SK-N-SH treated with all-trans-retinoic acid at 6 μM for 48 hours (cell line): Measurements from ENCODE around the gene CDK5RAP2.

Experiments used
- ATAC-seq: fragments of 200-7000 bp; cut with Tn5 transposase; 3 replicates; pipeline ENCODE4 v1.9.1; 2020; ENCODE audit warnings: mild to moderate bottlenecking, moderate library complexity
- ARNTL ChIP-seq: fragments of 450-650 bp; formaldehyde crosslinking; IDR thresholded peaks from 2 replicates; pipeline ENCODE4 v1.5.0; 2020; ENCODE audit warnings: low read depth, mild to moderate bottlenecking, moderate library complexity, borderline replicate concordance
- BACH2 ChIP-seq: fragments of 250-450 bp; sonication (Bioruptor Pico); IDR thresholded peaks from 2 replicates; pipeline ENCODE4 v1.9.0; 2021; ENCODE audit warnings: mild to moderate bottlenecking, borderline replicate concordance
- CREB5 ChIP-seq: fragments of 250-450 bp; sonication (Bioruptor Pico); IDR thresholded peaks from 2 replicates; pipeline ENCODE4 v1.5.1; 2020; ENCODE audit warnings: low read depth, mild to moderate bottlenecking, moderate library complexity
- CSDC2 ChIP-seq: fragments of 250-450 bp; sonication (Bioruptor Pico); IDR thresholded peaks from 2 replicates; pipeline ENCODE4 v1.5.0; 2020; ENCODE audit warnings: mild to moderate bottlenecking, moderate library complexity
- CSRNP3 ChIP-seq: fragments of 250-450 bp; sonication (Bioruptor Pico); IDR thresholded peaks from 2 replicates; pipeline ENCODE4 v1.5.1; 2021; ENCODE audit warnings: mild to moderate bottlenecking, moderate library complexity
- GLIS3 ChIP-seq: fragments of 250-450 bp; sonication (Bioruptor Pico); IDR thresholded peaks from 2 replicates; pipeline ENCODE4 v1.5.0; 2020; ENCODE audit warnings: mild to moderate bottlenecking, moderate library complexity
- ISL1 ChIP-seq: fragments of 250-450 bp; sonication (Bioruptor Pico); IDR thresholded peaks from 2 replicates; pipeline ENCODE4 v2.1.2; 2022; ENCODE audit warnings: mild to moderate bottlenecking, moderate library complexity
- OSR1 ChIP-seq: fragments of 250-450 bp; sonication (Bioruptor Pico); IDR thresholded peaks from 2 replicates; pipeline ENCODE4 v1.8.0; 2022; ENCODE audit warnings: moderate library complexity, mild to moderate bottlenecking, inconsistent platforms
- PATZ1 ChIP-seq: fragments of 250-450 bp; sonication (Bioruptor Pico); IDR thresholded peaks from 2 replicates; pipeline ENCODE4 v1.8.0; 2020; ENCODE audit warnings: mild to moderate bottlenecking, moderate library complexity, borderline replicate concordance
- POU6F1 ChIP-seq: fragments of 250-450 bp; sonication (Bioruptor Pico); IDR thresholded peaks from 2 replicates; pipeline ENCODE4 v1.8.0; 2021; ENCODE audit warnings: low read depth, mild to moderate bottlenecking, moderate library complexity, borderline replicate concordance
- PPARA ChIP-seq: fragments of 250-450 bp; sonication (Bioruptor Pico); IDR thresholded peaks from 2 replicates; pipeline ENCODE4 v1.5.0; 2020; ENCODE audit warnings: mild to moderate bottlenecking, borderline replicate concordance
- RARB ChIP-seq: fragments of 250-450 bp; sonication (Bioruptor Pico); IDR thresholded peaks from 2 replicates; pipeline ENCODE4 v1.8.0; 2021; ENCODE audit warnings: mild to moderate bottlenecking, moderate library complexity
- SNAI2 ChIP-seq: fragments of 250-450 bp; sonication (Bioruptor Pico); IDR thresholded peaks from 2 replicates; pipeline ENCODE4 v1.5.0; 2020; ENCODE audit warnings: mild to moderate bottlenecking, moderate library complexity
- TOX ChIP-seq: fragments of 250-450 bp; sonication (Bioruptor Pico); IDR thresholded peaks from 2 replicates; pipeline ENCODE4 v1.8.0; 2021; ENCODE audit warnings: mild to moderate bottlenecking, moderate library complexity, borderline replicate concordance
- TSHZ2 ChIP-seq: fragments of 250-450 bp; sonication (Bioruptor Pico); IDR thresholded peaks from 2 replicates; pipeline ENCODE4 v1.5.0; 2020; ENCODE audit warnings: mild to moderate bottlenecking, moderate library complexity
- ZC3H10 ChIP-seq: fragments of 250-450 bp; sonication (Bioruptor Pico); IDR thresholded peaks from 2 replicates; pipeline ENCODE4 v1.5.1; 2021; ENCODE audit warnings: mild to moderate bottlenecking, moderate library complexity
- ZFP3 ChIP-seq: fragments of 250-450 bp; sonication (Bioruptor Pico); IDR thresholded peaks from 2 replicates; pipeline ENCODE4 v1.5.0; 2020; ENCODE audit warnings: mild to moderate bottlenecking, moderate library complexity
- ZFP30 ChIP-seq: fragments of 450-650 bp; formaldehyde crosslinking; IDR thresholded peaks from 2 replicates; pipeline ENCODE4 v1.5.0; 2022; ENCODE audit warnings: mild to moderate bottlenecking, moderate library complexity
- ZNF565 ChIP-seq: fragments of 450-650 bp; formaldehyde crosslinking; conservative IDR thresholded peaks from 2 replicates; pipeline ENCODE4 v1.5.0; 2020; ENCODE audit warnings: low read depth, mild to moderate bottlenecking, moderate library complexity
- ZNF70 ChIP-seq: fragments of 450-650 bp; formaldehyde crosslinking; IDR thresholded peaks from 2 replicates; pipeline ENCODE4 v1.5.0; 2020; ENCODE audit warnings: mild to moderate bottlenecking, moderate library complexity
- ZNF8 ChIP-seq: fragments of 450-650 bp; formaldehyde crosslinking; IDR thresholded peaks from 2 replicates; pipeline ENCODE4 v1.5.0; 2020; ENCODE audit warnings: mild to moderate bottlenecking, moderate library complexity

Gene CDK5RAP2

GRCh38 chr9:120392711-120393110 lies 187.3 kb downstream of the CDK5RAP2 start:
- TF ChIP-seq POU6F1 (CRISPR knock-in tag), result no peak
- TF ChIP-seq ARNTL (CRISPR knock-in tag), result no peak
- TF ChIP-seq CREB5 (CRISPR knock-in tag), result no peak
- no peak for TF ChIP-seq TOX (CRISPR knock-in tag)
- TF ChIP-seq OSR1 (CRISPR knock-in tag), result no peak
- TF ChIP-seq CSDC2 (CRISPR knock-in tag), result no peak
- no peak for TF ChIP-seq ZFP30 (CRISPR knock-in tag)
- TF ChIP-seq GLIS3, result no peak
- TF ChIP-seq ZNF565 (CRISPR knock-in tag), result no peak
- no peak for ATAC-seq

- TF ChIP-seq PPARA (CRISPR knock-in tag), result no peak
- TF ChIP-seq ZC3H10 (CRISPR knock-in tag), result no peak
- TF ChIP-seq ZNF70 (CRISPR knock-in tag), result no peak
- TF ChIP-seq GLIS3, result no peak
- ATAC-seq, result no peak
These were observed 187.7 kb downstream of the CDK5RAP2 start for GRCh38 chr9:120392245-120392644.

- TF ChIP-seq ZNF70 (CRISPR knock-in tag) (no peak), ARNTL (CRISPR knock-in tag) (no peak), CREB5 (CRISPR knock-in tag) (no peak), ZNF8 (CRISPR knock-in tag) (no peak), OSR1 (CRISPR knock-in tag) (no peak), TOX (CRISPR knock-in tag) (no peak), SNAI2 (CRISPR knock-in tag) (no peak)
- no peak for ATAC-seq
These were observed 188.3 kb downstream of the CDK5RAP2 start for GRCh38 chr9:120391691-120392090.

- TF ChIP-seq POU6F1 (CRISPR knock-in tag), result no peak
- no peak for TF ChIP-seq CSRNP3 (CRISPR knock-in tag)
- no peak for TF ChIP-seq ZFP30 (CRISPR knock-in tag)
- TF ChIP-seq ZC3H10 (CRISPR knock-in tag), result no peak
- TF ChIP-seq OSR1 (CRISPR knock-in tag), result no peak
- TF ChIP-seq ISL1 (CRISPR knock-in tag), result no peak
- TF ChIP-seq TSHZ2 (CRISPR knock-in tag), result no peak
- TF ChIP-seq PATZ1 (CRISPR knock-in tag), result no peak
- TF ChIP-seq RARB, result no peak
- no peak for TF ChIP-seq ZFP3
- TF ChIP-seq PPARA (CRISPR knock-in tag), result no peak
- no peak for TF ChIP-seq ZNF565 (CRISPR knock-in tag)
- TF ChIP-seq BACH2 (CRISPR knock-in tag), result no peak
- no peak for TF ChIP-seq CSDC2 (CRISPR knock-in tag)
- TF ChIP-seq CREB5 (CRISPR knock-in tag), result no peak
- ATAC-seq, result no peak
These were observed 189.3 kb downstream of the CDK5RAP2 start for GRCh38 chr9:120390637-120391190.
